Endothelial cell of umbilical vein (primary cell): ENCODE measurements around the gene CDC7.

ENCODE experiments used
- EZH2 ChIP-seq: IDR thresholded peaks from 2 replicates; pipeline ENCODE4 v1.6.1; 2012; ENCODE audit warnings: borderline replicate concordance, low read depth, mild to moderate bottlenecking, moderate library complexity, low read length, inconsistent platforms; ENCODE audit not compliant: severe bottlenecking
- POLR2A ChIP-seq: IDR thresholded peaks from 2 replicates; pipeline ENCODE4 v1.6.1; 2012; ENCODE audit warnings: low read depth, mild to moderate bottlenecking, control low read depth, low read length
- POLR2AphosphoS5 ChIP-seq: IDR thresholded peaks from 2 replicates; pipeline ENCODE4 v1.6.1; 2012; ENCODE audit warnings: low read depth, mild to moderate bottlenecking, control low read depth, low read length, moderate library complexity; ENCODE audit not compliant: insufficient read depth
- TF ChIP-seq, protein P1 (sequence below), 2 donors: IDR thresholded peaks; 1 replicate in 1 of 2; 2 replicates in 1 of 2; pipeline ENCODE4 v1.5.1; 2011; ENCODE audit warnings: low read length in 2 of 2, mild to moderate bottlenecking in 2 of 2, moderate library complexity in 2 of 2, control low read depth in 1 of 2, inconsistent platforms in 1 of 2, low read depth in 1 of 2; ENCODE audit not compliant: insufficient read depth in 1 of 2; ENCODE audit errors: extremely low read depth in 1 of 2

DNA sequence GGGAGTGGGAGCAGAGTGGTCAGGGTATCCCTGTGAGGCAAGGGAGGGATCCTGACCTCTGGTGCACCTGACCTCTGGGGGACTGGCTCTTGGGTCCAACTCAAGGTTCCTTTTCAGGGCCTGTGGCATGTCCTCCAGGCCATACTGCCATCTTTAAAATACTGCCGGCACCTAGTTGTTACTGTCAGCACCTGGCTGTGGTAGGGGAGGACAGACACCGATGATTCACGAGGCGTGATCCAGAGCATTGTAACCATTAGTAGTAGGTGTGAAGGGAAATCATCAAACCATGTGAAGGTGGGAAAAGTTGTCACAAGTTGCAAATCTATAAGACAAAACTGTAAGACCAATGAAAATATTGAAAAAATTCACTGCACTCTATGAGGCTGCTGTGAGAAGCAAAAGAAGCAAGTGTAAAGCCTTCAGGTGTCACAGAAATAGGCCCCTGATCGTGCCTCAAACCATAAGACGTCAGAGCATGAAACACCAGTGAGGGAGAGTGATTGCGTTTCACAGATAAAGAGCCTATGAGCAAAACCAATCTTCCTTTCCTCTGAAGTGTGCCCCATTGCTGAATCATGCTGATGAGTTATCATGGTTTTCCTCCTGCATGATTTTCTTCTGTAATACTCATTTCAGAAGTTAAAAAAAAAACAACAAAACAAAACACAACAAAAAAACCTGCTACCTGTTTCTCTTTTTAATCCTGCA lies 55.3 kb downstream of the CDC7 start:
- no peak for TF ChIP-seq EZH2
- TF ChIP-seq POLR2A = no peak
- TF ChIP-seq, protein P1, sequence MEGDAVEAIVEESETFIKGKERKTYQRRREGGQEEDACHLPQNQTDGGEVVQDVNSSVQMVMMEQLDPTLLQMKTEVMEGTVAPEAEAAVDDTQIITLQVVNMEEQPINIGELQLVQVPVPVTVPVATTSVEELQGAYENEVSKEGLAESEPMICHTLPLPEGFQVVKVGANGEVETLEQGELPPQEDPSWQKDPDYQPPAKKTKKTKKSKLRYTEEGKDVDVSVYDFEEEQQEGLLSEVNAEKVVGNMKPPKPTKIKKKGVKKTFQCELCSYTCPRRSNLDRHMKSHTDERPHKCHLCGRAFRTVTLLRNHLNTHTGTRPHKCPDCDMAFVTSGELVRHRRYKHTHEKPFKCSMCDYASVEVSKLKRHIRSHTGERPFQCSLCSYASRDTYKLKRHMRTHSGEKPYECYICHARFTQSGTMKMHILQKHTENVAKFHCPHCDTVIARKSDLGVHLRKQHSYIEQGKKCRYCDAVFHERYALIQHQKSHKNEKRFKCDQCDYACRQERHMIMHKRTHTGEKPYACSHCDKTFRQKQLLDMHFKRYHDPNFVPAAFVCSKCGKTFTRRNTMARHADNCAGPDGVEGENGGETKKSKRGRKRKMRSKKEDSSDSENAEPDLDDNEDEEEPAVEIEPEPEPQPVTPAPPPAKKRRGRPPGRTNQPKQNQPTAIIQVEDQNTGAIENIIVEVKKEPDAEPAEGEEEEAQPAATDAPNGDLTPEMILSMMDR (IDR thresholded peaks at IDR 0.05; ENCODE audit: extremely low read depth in 1 of 2, insufficient read depth in 1 of 2, low read depth in 1 of 2, low read length in 2 of 2) = no peak
- TF ChIP-seq POLR2AphosphoS5 = no peak
